ENCODE data around the gene GMPPA. TPM values are rescaled to one million over a fixed set of nuclear protein-coding genes. Genes with fewer than 3 reads are reported as not detected.
A peak's percentile ranks its signal among the peaks of the same experiment; 100 is the strongest.

The GMPPA gene
- total RNA-seq, 1 donor from 2014 or later = 23.2 TPM

GRCh38 chr2:219544567-219544966 is 45.9 kb downstream of the GMPPA start:
- Mint-ChIP-seq H3K9me3 (ENCODE audit: unreplicated experiment) (peaks cover 28% of the 10 kb centered on the region), H3K4me1 (ENCODE audit: low read depth, unreplicated experiment) (peaks cover 24% of the 10 kb centered on the region), H3K36me3 (ENCODE audit: unreplicated experiment) (peaks cover 19% of the 10 kb centered on the region), H3K27ac (ENCODE audit: unreplicated experiment) (peak overlapping the region; percentile 95), H3K27me3 (ENCODE audit: unreplicated experiment) (peaks cover 18% of the 10 kb centered on the region), H3K4me3 (ENCODE audit: unreplicated experiment) (peak overlapping the region; percentile 99)
- no peak for TF ChIP-seq CTCF (IDR thresholded peaks at IDR 0.05; ENCODE audit: partially characterized antibody, unreplicated experiment)
- no peak for DNase-seq

DNA sequence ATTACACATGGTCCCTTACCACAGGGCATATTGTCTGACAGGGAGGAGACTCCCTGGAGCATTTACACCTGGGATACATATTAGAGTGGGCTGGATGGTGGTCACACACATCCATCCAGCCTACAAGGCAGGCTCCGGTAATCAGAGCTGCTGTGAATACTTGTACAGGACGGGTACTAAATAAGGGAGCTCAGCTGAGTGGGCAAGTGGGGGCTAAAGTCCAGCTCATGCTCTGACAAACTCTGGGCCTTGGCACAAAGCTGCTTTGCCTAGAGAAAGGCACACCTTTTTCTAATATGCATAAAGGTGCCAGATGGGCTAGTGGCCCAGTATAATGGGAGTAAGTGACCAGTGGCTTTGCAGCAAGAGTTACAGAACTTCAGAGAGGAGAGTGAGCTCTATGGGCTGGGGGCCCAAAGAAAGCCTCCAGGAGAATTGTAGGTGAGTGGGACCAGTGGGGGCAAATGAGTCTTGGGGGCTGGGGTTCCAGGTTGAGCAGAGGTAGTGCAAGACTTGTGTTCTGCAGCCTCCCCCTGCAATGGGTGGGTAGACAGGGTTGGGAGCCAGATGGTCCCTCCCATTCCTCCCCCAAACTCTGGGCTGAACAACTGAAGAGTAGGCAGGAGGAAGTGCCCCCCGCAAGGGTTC is 46.7 kb downstream of the GMPPA start:
- H3K4me3 Mint-ChIP-seq (ENCODE audit: unreplicated experiment) = peak overlapping the region; percentile 99
- DNase-seq = no peak
- no peak for TF ChIP-seq CTCF (IDR thresholded peaks at IDR 0.05; ENCODE audit: partially characterized antibody, unreplicated experiment)
- H3K9me3 Mint-ChIP-seq (ENCODE audit: unreplicated experiment) = peaks cover 28% of the 10 kb centered on the region
- H3K36me3 Mint-ChIP-seq (ENCODE audit: unreplicated experiment) = peaks cover 19% of the 10 kb centered on the region
- H3K27me3 Mint-ChIP-seq (ENCODE audit: unreplicated experiment) = peaks cover 20% of the 10 kb centered on the region
- peak overlapping the region; percentile 95 for H3K27ac Mint-ChIP-seq (ENCODE audit: unreplicated experiment)
- H3K4me1 Mint-ChIP-seq (ENCODE audit: low read depth, unreplicated experiment) = peaks cover 24% of the 10 kb centered on the region

- Mint-ChIP-seq H3K27ac (ENCODE audit: unreplicated experiment) (no peak overlapping the region), H3K9me3 (ENCODE audit: unreplicated experiment) (peaks cover 28% of the 10 kb centered on the region), H3K27me3 (ENCODE audit: unreplicated experiment) (peaks cover 21% of the 10 kb centered on the region), H3K4me1 (ENCODE audit: low read depth, unreplicated experiment) (peaks cover 21% of the 10 kb centered on the region), H3K36me3 (ENCODE audit: unreplicated experiment) (peaks cover 19% of the 10 kb centered on the region), H3K4me3 (ENCODE audit: unreplicated experiment) (peak overlapping the region; percentile 56)
- DNase-seq = no peak
- TF ChIP-seq CTCF (IDR thresholded peaks at IDR 0.05; ENCODE audit: partially characterized antibody, unreplicated experiment) = no peak
These were observed 47.3 kb downstream of the GMPPA start for GRCh38 chr2:219545943-219546352.

GRCh38 chr2:219547621-219548020 is 48.9 kb downstream of the GMPPA start:
- Mint-ChIP-seq H3K4me1 (ENCODE audit: low read depth, unreplicated experiment) (peaks cover 15% of the 10 kb centered on the region), H3K4me3 (ENCODE audit: unreplicated experiment) (no peak overlapping the region), H3K27ac (ENCODE audit: unreplicated experiment) (no peak overlapping the region), H3K36me3 (ENCODE audit: unreplicated experiment) (peaks cover 19% of the 10 kb centered on the region), H3K27me3 (ENCODE audit: unreplicated experiment) (peaks cover 21% of the 10 kb centered on the region), H3K9me3 (ENCODE audit: unreplicated experiment) (peaks cover 25% of the 10 kb centered on the region)
- no peak for DNase-seq
- TF ChIP-seq CTCF (IDR thresholded peaks at IDR 0.05; ENCODE audit: partially characterized antibody, unreplicated experiment) = no peak

GRCh38 chr2:219548990-219549389 is 50.3 kb downstream of the GMPPA start:
- Mint-ChIP-seq H3K36me3 (ENCODE audit: unreplicated experiment) (peaks cover 19% of the 10 kb centered on the region), H3K27ac (ENCODE audit: unreplicated experiment) (no peak overlapping the region), H3K4me3 (ENCODE audit: unreplicated experiment) (no peak overlapping the region), H3K4me1 (ENCODE audit: low read depth, unreplicated experiment) (peaks cover 15% of the 10 kb centered on the region), H3K27me3 (ENCODE audit: unreplicated experiment) (peaks cover 28% of the 10 kb centered on the region), H3K9me3 (ENCODE audit: unreplicated experiment) (peaks cover 28% of the 10 kb centered on the region)
- no peak for TF ChIP-seq CTCF (IDR thresholded peaks at IDR 0.05; ENCODE audit: partially characterized antibody, unreplicated experiment)
- DNase-seq = no peak

All from glutamatergic neuron (in vitro differentiated cells).